NCI-H1092 treated with DMSO at 0.1 percent for 48 hours (cell line): Measurements from ENCODE around the gene HOXB7.

Source experiments
- DNase-seq: peaks from one replicate; lab custom pipeline; 2025; lab: John Stamatoyannopoulos, UW

The HOXB7 gene

GRCh38 chr17:48623583-48623982, 12.8 kb upstream of the HOXB7 start:
- DNase-seq = no peak

GRCh38 chr17:48622857-48623256, 12.0 kb upstream of the HOXB7 start:
- DNase-seq = no peak

GRCh38 chr17:48621410-48622392, 10.9 kb upstream of the HOXB7 start:
- no peak for DNase-seq

GRCh38 chr17:48620461-48621139, 9.8 kb upstream of the HOXB7 start:
- no peak for DNase-seq

GRCh38 chr17:48619826-48620449, 9.1 kb upstream of the HOXB7 start:
- DNase-seq = no peak

- no peak for DNase-seq
Observed at GRCh38 chr17:48618256-48618896, 7.6 kb upstream of the HOXB7 start.

- no peak for DNase-seq
Observed at GRCh38 chr17:48617471-48618255, 6.8 kb upstream of the HOXB7 start.

DNA sequence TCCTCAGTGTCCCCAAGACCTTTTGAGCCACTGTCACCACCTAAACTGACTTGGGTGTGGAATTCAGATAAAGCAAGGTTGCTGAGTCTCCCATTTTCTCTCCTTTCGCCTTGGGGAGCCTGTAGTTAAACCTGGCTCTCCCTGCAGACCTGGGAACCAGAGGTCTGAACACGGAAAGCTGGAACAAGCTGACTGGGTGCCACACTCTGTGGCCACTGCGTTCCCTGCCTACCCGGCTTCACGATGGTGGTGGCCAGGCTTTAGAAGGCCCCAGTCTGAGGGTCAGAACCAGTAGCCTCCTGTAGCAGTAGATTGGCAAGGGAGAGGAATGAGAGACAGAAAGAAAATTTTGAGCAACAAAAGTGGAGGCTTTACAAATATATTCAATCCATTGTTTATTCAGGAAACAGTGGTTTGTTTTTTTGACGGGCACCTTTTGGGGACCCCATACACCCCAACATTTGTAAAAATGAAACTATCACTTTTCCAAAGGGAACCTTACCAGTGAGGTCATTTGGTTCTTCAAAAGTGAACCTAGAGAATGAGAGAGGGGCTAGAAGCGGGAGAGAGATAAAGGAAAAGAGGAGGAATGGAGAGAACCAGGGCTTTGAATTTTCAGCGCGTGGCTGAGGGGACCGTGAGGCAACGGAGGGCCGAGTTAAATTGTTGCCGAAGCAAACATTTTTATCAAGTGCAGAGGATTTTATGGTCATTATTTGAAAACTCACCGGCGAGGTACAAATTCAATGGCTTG, 6.1 kb upstream of the HOXB7 start:
- DNase-seq = no peak

DNA sequence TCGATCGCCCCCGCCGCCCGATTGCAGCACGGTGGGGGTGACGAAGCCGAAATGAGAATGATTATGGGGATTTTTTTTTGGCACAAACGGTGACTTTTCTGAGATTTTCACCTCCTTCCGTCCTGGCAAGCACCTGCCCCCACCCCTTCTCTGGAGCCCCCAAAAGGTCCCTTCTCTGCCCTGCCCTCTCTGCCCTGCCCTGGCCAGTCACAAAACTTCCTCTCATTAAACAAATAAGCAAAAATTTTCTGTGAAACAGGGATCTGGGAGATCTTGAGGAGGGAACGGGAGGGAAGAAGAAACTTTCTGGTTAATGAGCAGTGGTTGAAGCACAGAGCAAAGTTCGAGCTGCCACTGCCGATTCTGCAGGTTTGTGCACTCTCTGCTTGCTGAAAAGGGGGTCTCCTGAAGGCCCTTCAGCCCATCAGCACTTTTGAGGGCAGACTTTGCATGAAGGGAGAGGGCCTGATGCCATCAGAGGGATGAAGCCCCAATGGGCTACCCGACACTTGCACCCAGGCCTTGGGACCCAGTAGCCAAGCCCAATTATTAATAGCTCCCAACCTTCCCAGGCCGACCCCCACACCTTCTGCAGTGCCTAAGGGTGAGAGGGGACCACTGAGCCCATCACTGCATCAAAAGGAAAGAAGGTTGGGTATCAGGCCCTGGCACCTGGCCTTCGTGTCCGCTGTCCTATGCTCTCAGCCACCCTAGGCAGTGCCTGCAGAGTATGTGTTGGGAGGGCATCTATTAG, 5.3 kb upstream of the HOXB7 start:
- no peak for DNase-seq

DNA sequence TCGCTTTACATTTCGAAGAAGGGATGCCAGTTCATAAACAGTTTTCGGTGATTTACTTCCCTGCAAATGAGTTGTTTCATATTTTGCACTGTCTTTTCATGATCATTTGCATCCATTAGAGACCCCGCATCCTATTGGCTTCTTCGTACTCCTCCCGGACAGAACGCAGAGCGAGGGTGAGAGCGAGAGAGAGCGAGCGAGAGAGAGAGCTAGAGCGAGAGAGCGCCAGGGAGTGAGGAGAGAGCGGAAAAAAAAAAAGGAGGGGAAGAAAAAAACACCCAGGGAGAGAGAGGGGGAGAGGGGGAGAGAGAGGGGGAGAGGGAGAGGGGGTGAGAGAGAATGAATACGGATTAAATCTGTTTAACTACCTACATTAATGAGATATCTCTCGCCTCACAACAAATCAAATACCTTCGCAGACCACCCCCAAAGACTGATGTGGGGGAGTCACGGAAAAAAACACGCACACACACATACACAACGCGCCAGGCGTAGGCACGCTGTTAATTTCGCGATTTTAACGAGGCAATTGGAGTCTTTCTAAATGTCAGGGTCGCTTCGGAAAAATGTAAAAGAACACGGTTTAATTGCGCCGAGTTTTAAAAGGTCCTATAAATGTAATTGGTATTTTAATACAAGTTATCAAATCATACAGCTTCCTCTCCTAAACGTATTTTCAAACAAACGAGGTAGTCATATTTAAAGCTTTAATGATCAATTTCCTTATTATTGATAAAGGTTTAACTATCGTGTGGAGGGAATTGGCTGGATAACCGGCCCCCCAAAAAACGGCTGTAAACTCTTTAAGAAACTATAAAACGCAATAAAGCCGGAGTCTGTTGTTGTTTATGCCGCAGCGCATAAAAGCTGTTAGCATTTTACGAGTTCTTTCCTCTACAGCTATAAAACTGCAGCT, 4.5 kb upstream of the HOXB7 start, which contains the start of gene HOXB8:
TSS of gene HOXB8 (minus strand) at position 246 of the 916 bp plus-strand sequence. CDS start 588 bp downstream, outside the sequence.
- no peak for DNase-seq

- no peak for DNase-seq
Observed at GRCh38 chr17:48613862-48614694, 3.3 kb upstream of the HOXB7 start.

GRCh38 chr17:48612854-48613691, 2.3 kb upstream of the HOXB7 start:
- DNase-seq = no peak

DNA sequence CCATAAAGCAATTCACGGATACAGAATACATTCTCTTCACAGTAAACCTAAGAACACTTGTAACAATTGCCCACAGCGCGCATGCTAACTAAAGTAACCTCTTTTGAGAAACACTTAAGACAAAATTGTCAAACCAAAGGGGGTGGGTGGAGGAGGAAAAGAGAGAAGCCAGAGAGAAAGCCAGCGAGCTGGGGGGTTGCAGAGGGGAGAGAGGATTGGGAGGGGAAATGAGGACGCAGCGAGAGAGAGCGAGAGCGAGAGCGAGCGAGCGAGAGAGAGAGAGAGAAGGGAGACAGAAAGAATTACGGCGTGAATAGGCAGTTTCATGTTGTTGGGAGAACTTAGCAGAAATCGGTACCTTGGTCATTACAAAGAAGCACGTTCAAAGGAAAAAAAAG, 1.6 kb upstream of the HOXB7 start:
- DNase-seq = no peak

DNA sequence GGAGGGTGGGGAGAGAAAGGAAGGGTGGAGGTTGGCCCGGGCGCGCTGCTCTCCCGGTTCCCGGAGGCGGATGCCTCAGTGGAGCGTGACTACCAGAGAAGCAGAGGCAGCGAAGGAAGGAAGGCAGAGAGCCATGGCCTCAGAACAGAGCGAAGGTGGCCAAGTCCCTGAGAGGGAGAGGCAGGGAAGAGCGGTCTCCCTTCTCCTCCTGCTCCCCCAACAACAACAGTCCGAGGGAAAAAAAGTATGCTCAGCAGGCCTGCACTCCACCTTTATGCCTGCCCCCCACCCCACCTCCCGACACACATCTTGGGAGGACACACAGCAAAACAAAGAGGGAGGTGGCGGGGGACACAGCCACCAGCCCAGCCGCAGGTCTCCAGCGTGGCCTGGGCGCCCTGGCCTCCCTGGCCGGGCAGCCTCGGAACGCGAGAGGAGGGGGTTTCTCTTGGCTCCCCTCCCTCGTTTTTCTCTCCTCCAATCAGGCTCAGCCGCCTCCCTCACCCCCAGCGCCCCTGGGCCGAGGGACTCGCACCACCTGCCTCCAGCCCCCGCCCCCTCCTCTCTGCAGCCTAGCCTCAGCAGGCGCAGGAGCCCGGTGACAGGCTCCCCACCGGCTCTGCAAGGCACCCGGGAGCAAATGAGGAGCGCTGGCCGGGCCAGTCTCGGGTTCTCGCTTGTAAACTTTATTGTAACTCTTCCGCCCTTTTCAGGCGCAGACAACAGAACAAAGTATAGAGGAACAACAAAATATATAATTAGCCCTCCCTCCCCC, 1.1 kb upstream of the HOXB7 start:
- DNase-seq = no peak

- DNase-seq = no peak
Observed at GRCh38 chr17:48611213-48611612, 396 bp upstream of the HOXB7 start.

DNA sequence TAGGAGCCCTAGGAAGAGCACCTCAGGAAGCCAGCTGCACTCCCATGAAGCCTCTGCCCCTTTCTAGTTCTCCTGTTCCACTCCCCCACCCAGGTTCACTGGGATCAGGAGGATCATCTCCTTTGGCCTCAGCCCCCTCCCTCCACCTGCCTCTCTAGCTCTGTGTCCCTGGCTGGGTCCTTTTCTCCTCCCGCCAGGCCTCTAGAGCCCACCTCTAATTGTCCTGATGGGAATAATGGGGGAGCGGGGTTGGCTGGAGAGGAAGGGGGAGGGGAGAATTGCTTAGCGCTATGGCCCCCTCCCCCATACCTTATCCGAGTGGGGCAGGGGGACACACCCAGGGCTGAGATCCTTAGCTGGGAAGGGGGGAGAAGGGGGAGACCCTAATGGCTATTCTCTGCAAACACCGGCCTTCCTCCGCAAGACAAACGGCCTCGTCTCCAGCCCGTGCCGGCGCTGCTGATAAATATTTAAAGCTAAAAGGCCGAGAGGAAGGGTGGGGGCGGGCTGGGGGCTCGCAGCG, 997 bp downstream of the HOXB7 start:
- no peak for DNase-seq
